K562 (cell line): ENCODE results near the gene ASB18. TPM values are rescaled to one million over a fixed set of nuclear protein-coding genes. Genes with fewer than 3 reads are reported as not detected.

Experiments
- ATAC-seq: fragments of 200-7000 bp; cut with Tn5 transposase; 3 replicates; pipeline ENCODE4 v1.9.1; 2020; ENCODE audit warnings: moderate library complexity
- BruUV-seq: library from RNA; stranded (reverse); fragments of 400-500 nt; replicated peaks from 2 replicates; lab custom pipeline; 2021; lab: Mats Ljungman, UMichigan
- CTCF ChIA-PET: fragments of 300-600 bp; formaldehyde crosslinking; extraction: SDS; loops from one replicate; lab custom pipeline; 2021; ENCODE audit warnings: low intra/inter-chr PET ratio; lab: Yijun Ruan, JAX
- POLR2A ChIA-PET: fragments of 300-600, 350-650 bp; sonication (Branson Sonifier 250); formaldehyde crosslinking; extraction: SDS; loops from one replicate; lab custom pipeline; 2021; ENCODE audit warnings: antibody characterized with exemption, inconsistent platforms; lab: Yijun Ruan, JAX
- DNase-seq, 4 experiments: peaks; one replicate each; pipeline versions ENCODE4 v3.0.0 to v3.0.0-alpha.2; 2011 to 2018; ENCODE audit warnings: low spot score in 3 of 4, mixed read lengths in 3 of 4; ENCODE audit errors: extremely low read depth in 1 of 4
- FAIRE-seq: peaks from 2 replicates; lab custom pipeline; 2011; peaks lifted over from hg19 to GRCh38; lab: Jason Lieb, UNC
- H2AFZ ChIP-seq: 2 replicates; pipeline ENCODE4 v1.6.0; 2011; ENCODE audit warnings: low read depth, low read length, control low read depth, inconsistent platforms
- H3K27ac ChIP-seq: fragments of 200-600 bp; 3 replicates; pipeline ENCODE4 v1.8.0; 2011; ENCODE audit warnings: low read depth, mild to moderate bottlenecking, control low read depth, inconsistent platforms, low read length, moderate library complexity, mixed read lengths; ENCODE audit errors: extremely low read depth
- H3K27me3 ChIP-seq, 2 experiments: fragments of 300-600 bp in 1 of 2; 2 replicates in 1 of 2; 3 replicates in 1 of 2; pipeline versions ENCODE4 v1.6.0 to v1.8.0; 2011; ENCODE audit warnings: inconsistent platforms in 2 of 2, low read length in 2 of 2, mild to moderate bottlenecking in 1 of 2, mixed read lengths in 1 of 2, moderate library complexity in 1 of 2; ENCODE audit not compliant: control insufficient read depth in 2 of 2, insufficient read depth in 2 of 2
- H3K36me3 ChIP-seq: fragments of 300-600 bp; 3 replicates; pipeline ENCODE4 v1.8.0; 2011; ENCODE audit warnings: mild to moderate bottlenecking, low read length, inconsistent platforms; ENCODE audit not compliant: control insufficient read depth, insufficient read depth
- H3K4me1 ChIP-seq, 2 experiments: fragments of 200-600 bp in 1 of 2; replicated peaks in 1 of 2; 2 replicates in 1 of 2; 3 replicates in 1 of 2; pipeline versions ENCODE4 v1.5.1 to v1.8.0; 2011; ENCODE audit warnings: inconsistent platforms in 2 of 2, low read length in 2 of 2, mild to moderate bottlenecking in 1 of 2, mixed read lengths in 1 of 2, moderate library complexity in 1 of 2; ENCODE audit not compliant: control insufficient read depth in 2 of 2, insufficient read depth in 2 of 2
- H3K4me2 ChIP-seq: 2 replicates; pipeline ENCODE4 v1.6.1; 2011; ENCODE audit warnings: low read length, control low read depth, inconsistent platforms, mixed read lengths; ENCODE audit not compliant: insufficient read depth
- H3K4me3 ChIP-seq: fragments of 200-600 bp; sonication (generic), shearing (Covaris generic); 2 replicates; pipeline ENCODE4 v1.5.1; 2016; ENCODE audit warnings: control low read depth, inconsistent platforms
- H3K79me2 ChIP-seq: fragments of 200-600 bp; 3 replicates; pipeline ENCODE4 v1.8.0; 2011; ENCODE audit warnings: low read length, inconsistent platforms; ENCODE audit not compliant: control insufficient read depth, insufficient read depth
- H3K9ac ChIP-seq, 2 experiments: 2 replicates each; pipeline versions ENCODE4 v1.6.0 to v1.6.1; 2011; ENCODE audit warnings: low read depth in 2 of 2, low read length in 2 of 2, control low read depth in 1 of 2, inconsistent platforms in 1 of 2, mild to moderate bottlenecking in 1 of 2, mixed read lengths in 1 of 2; ENCODE audit not compliant: insufficient read depth in 1 of 2
- H3K9me1 ChIP-seq: one replicate; pipeline ENCODE4 v1.6.0; 2011; ENCODE audit warnings: inconsistent platforms, mild to moderate bottlenecking, low read length, moderate library complexity; ENCODE audit not compliant: control insufficient read depth, insufficient read depth
- H3K9me3 ChIP-seq: replicated peaks from 2 replicates; pipeline ENCODE4 v1.5.1; 2011; ENCODE audit warnings: low read depth, low read length, inconsistent platforms; ENCODE audit not compliant: control insufficient read depth, insufficient read depth
- H4K20me1 ChIP-seq: replicated peaks from 2 replicates; pipeline ENCODE4 v1.6.1; 2011; ENCODE audit warnings: low read length, inconsistent platforms, mixed read lengths; ENCODE audit not compliant: control insufficient read depth, insufficient read depth
- CBX1 ChIP-seq: sonication (generic); IDR thresholded peaks from 2 replicates; pipeline ENCODE4 v1.6.1; 2016; ENCODE audit warnings: antibody characterized with exemption, low read depth, mild to moderate bottlenecking
- ETV6 ChIP-seq, 3 experiments: fragments of 150-350 bp in 1 of 3; sonication (generic) in 1 of 3; formaldehyde crosslinking in 1 of 3; IDR thresholded peaks; 2 replicates each; pipeline versions ENCODE4 v1.6.1 to v1.8.0; 2014 to 2022; ENCODE audit warnings: borderline replicate concordance in 2 of 3, low read depth in 2 of 3, antibody characterized with exemption in 1 of 3, low read length in 1 of 3, mild to moderate bottlenecking in 1 of 3, missing genetic modification reagents in 1 of 3
- KLF1 ChIP-seq: fragments of 450-650 bp; IDR thresholded peaks from 2 replicates; pipeline ENCODE4 v1.6.1; 2016; ENCODE audit warnings: missing genetic modification characterization, missing compliant biosample characterization
- SETDB1 ChIP-seq: IDR thresholded peaks from one replicate; pipeline ENCODE4 v1.6.1; 2012; ENCODE audit warnings: low read length, control low read depth, inconsistent platforms
- ZBED1 ChIP-seq: IDR thresholded peaks from 2 replicates; pipeline ENCODE4 v1.6.1; 2014
- ZNF232 ChIP-seq: sonication (generic); formaldehyde crosslinking; IDR thresholded peaks from 2 replicates; pipeline ENCODE4 v1.8.0; 2022; ENCODE audit warnings: mild to moderate bottlenecking, missing genetic modification reagents
- ZNF699 ChIP-seq: fragments of 250-450 bp; sonication (Bioruptor Pico); IDR thresholded peaks from 2 replicates; pipeline ENCODE4 v1.8.0; 2021; ENCODE audit warnings: mild to moderate bottlenecking, moderate library complexity; ENCODE audit not compliant: insufficient replicate concordance
- WGBS: fragments of 100-300 bp; shearing (Covaris generic); methylation state at CpG from one replicate; pipeline ENCODE4 v1.1.6; 2016; ENCODE audit warnings: low coverage, mixed read lengths; ENCODE audit not compliant: insufficient coverage; ENCODE audit errors: missing lambda C conversion rate; 5-methylcytosine and 5-hydroxymethylcytosine counted together
- in situ Hi-C: fragments of 300-500 bp; cut with MboI; formaldehyde crosslinking; loops from 4 replicates; pipeline ENCODE4 v1.15.0; 2018; ENCODE audit warnings: inconsistent platforms, mixed read lengths
- intact Hi-C: fragments of 100-400 bp; cut with micrococcal nuclease; formaldehyde crosslinking; loops from 2 replicates; pipeline ENCODE4 v1.14.2; 2022
- polyA plus RNA-seq, 8 experiments: library from polyadenylated mRNA; depleted of rRNA in 4 of 8; stranded (reverse) in 5 of 8; unstranded in 3 of 8; fragments of >200 nt; fragmentation: Nextera tagmentation in 2 of 8; fragmentation: Illumina TruSeq in 1 of 8; extraction: Ambion mirVana in 2 of 8; extraction: Trizol in 1 of 8; gene quantifications; 2 replicates each; pipeline versions ENCODE4 v1.2.1 to v1.2.3, GENCODE V29; 2011 to 2014; ENCODE audit warnings: inconsistent platforms in 1 of 8, missing spikeins in 1 of 8
- total RNA-seq, 7 experiments: library from RNA; depleted of rRNA in 6 of 7; stranded (reverse); fragments of >200 nt in 6 of 7; fragmentation: Illumina TruSeq in 2 of 7; extraction: Trizol in 2 of 7; gene quantifications; 2 replicates each; pipeline versions ENCODE4 v1.2.1 to v1.2.3, GENCODE V29; 2011 to 2021; ENCODE audit warnings: low replicate concordance in 1 of 7
- TF ChIP-seq, protein P1 (sequence below): fragments of 450-650 bp; IDR thresholded peaks from 2 replicates; pipeline ENCODE4 v1.6.1; 2017; ENCODE audit warnings: mild to moderate bottlenecking, moderate library complexity

Gene ASB18
- total and polyA plus RNA-seq, 9 of the 15 experiments (the other 6 are each of a cell fraction or from before 2014, with no cell fraction given), result not detected

DNA sequence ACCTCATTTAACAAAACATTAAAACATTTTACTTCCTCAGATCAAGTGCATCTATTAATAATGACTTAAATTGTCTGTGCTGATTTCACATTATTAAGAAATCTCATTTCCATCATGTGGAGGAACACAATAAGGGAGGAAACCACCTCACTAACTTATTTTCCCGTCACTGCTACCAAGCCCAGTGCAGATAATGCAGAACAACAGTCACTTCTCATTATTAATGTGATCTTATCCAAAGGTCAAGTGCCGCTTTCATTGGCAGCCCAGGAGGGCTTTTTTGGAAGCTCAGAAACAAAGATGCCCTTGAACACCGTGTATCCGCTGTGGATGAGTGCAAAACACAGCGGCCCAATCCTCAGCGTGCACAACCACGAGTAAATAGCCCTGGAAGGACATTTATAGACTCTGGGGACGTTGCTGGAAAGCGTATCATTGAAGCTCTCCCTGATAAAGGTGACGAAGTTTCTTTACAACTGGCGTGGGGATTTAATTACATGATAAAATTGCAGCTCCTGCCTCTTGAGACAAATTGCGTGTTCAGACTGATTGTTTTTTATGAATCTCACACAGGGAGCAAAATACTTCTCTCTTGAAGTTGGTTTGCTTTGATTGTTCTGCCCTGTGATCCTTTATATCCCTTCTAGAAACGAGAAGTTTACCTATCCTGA is 13.2 kb downstream of the ASB18 start:
- no peaks in the 10 kb centered on the region for H4K20me1 ChIP-seq
- no peak overlapping the region for H2AFZ ChIP-seq
- H3K9ac ChIP-seq, result no peak overlapping the region
- H3K36me3 ChIP-seq, result no peaks in the 10 kb centered on the region
- in situ Hi-C loops (no loop called here), intact Hi-C loops (no loop called here)
- H3K4me2 ChIP-seq, result no peak overlapping the region
- no peak overlapping the region for H3K4me3 ChIP-seq
- no TSS peak for BruUV-seq
- CTCF ChIA-PET, result no interaction called here
- 1% methylated on average over 13 of the region's 13 CpGs for WGBS
- H3K9me3 ChIP-seq, result no peaks in the 10 kb centered on the region
- H3K79me2 ChIP-seq, result no peaks in the 10 kb centered on the region
- no peaks in the 10 kb centered on the region for H3K9me1 ChIP-seq
- no peaks in the 10 kb centered on the region for H3K4me1 ChIP-seq
- POLR2A ChIA-PET, result no interaction called here
- H3K27me3 ChIP-seq, result peaks cover 0 to 16% of the 10 kb centered on the region in 2 experiments; a peak in 3 of 5 replicates
- ATAC-seq, result no peak
- no peak for DNase-seq
- TF ChIP-seq CBX1 (no peak), ZBED1 (no peak), ZNF232 (CRISPR knock-in tag) (no peak), ETV6 (IDR thresholded peaks at IDR 0.05; ENCODE audit: borderline replicate concordance in 1 of 2, low read depth in 2 of 2, low read length in 1 of 2) (no peak), ETV6 (CRISPR knock-in tag; IDR thresholded peaks at IDR 0.05; ENCODE audit: borderline replicate concordance) (no peak), SETDB1 (no peak), ZNF699 (CRISPR knock-in tag) (no peak), KLF1 (tag) (no peak)
- TF ChIP-seq, protein P1, sequence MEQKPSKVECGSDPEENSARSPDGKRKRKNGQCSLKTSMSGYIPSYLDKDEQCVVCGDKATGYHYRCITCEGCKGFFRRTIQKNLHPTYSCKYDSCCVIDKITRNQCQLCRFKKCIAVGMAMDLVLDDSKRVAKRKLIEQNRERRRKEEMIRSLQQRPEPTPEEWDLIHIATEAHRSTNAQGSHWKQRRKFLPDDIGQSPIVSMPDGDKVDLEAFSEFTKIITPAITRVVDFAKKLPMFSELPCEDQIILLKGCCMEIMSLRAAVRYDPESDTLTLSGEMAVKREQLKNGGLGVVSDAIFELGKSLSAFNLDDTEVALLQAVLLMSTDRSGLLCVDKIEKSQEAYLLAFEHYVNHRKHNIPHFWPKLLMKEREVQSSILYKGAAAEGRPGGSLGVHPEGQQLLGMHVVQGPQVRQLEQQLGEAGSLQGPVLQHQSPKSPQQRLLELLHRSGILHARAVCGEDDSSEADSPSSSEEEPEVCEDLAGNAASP, result no peak
- FAIRE-seq, result no peak
- no peak overlapping the region for H3K27ac ChIP-seq
